PC-3 (cell line): ENCODE measurements around the gene PDCD10. TPM values are rescaled to one million over a fixed set of nuclear protein-coding genes. Genes with fewer than 3 reads are reported as not detected.

Experiments
- ATAC-seq: fragments of 200-7000 bp; cut with Tn5 transposase; 2 replicates; pipeline ENCODE4 v1.9.1; 2020; ENCODE audit warnings: mild to moderate bottlenecking, moderate library complexity
- BruUV-seq: library from RNA; stranded (reverse); fragments of 400-500 nt; replicated peaks from 2 replicates; lab custom pipeline; 2021; lab: Mats Ljungman, UMichigan
- CTCF ChIA-PET: fragments of 300-600 bp; sonication (Branson Sonifier 250); formaldehyde crosslinking; loops from one replicate; lab custom pipeline; 2022; ENCODE audit warnings: antibody characterized with exemption; lab: Charles Lee
- POLR2A ChIA-PET: fragments of 300-600 bp; sonication (Branson Sonifier 250); formaldehyde crosslinking; loops from one replicate; lab custom pipeline; 2022; ENCODE audit warnings: antibody characterized with exemption; ENCODE audit not compliant: unreplicated experiment; lab: Charles Lee
- DNase-seq: peaks from one replicate; pipeline ENCODE4 v3.0.0-alpha.2; 2015
- H2AFZ ChIP-seq: fragments of 300-600 bp; sonication (generic); 2 replicates; pipeline ENCODE4 v1.6.0; 2016; ENCODE audit warnings: antibody characterized with exemption, low read length
- H3F3A ChIP-seq: fragments of 300-600 bp; sonication (generic); one replicate; pipeline ENCODE4 v1.6.0; 2017; ENCODE audit warnings: antibody characterized with exemption, low read length, control low read depth, mild to moderate bottlenecking; ENCODE audit not compliant: unreplicated experiment
- H3K27ac ChIP-seq: fragments of 300-600 bp; sonication (generic); 2 replicates; pipeline ENCODE4 v1.5.1; 2016; ENCODE audit warnings: mild to moderate bottlenecking, low read length
- H3K27me3 ChIP-seq: fragments of 300-600 bp; sonication (generic); 2 replicates; pipeline ENCODE4 v1.6.1; 2016; ENCODE audit warnings: low read length, mixed read lengths
- H3K36me3 ChIP-seq: fragments of 300-600 bp; sonication (generic); 2 replicates; pipeline ENCODE4 v1.6.1; 2016; ENCODE audit warnings: low read depth, mixed run types, low read length, mixed read lengths
- H3K4me1 ChIP-seq: fragments of 300-600 bp; sonication (generic); 2 replicates; pipeline ENCODE4 v1.5.1; 2016; ENCODE audit warnings: low read length; ENCODE audit not compliant: insufficient read depth
- H3K4me2 ChIP-seq: fragments of 300-600 bp; sonication (generic); 2 replicates; pipeline ENCODE4 v1.6.0; 2016; ENCODE audit warnings: low read length
- H3K4me3 ChIP-seq: fragments of 300-600 bp; sonication (generic); 2 replicates; pipeline ENCODE4 v1.5.1; 2016; ENCODE audit warnings: mild to moderate bottlenecking, low read length, mixed read lengths
- H3K79me2 ChIP-seq: fragments of 300-600 bp; sonication (generic); 2 replicates; pipeline ENCODE4 v1.6.1; 2017; ENCODE audit warnings: low read length, mixed read lengths
- H3K9ac ChIP-seq: fragments of 300-600 bp; sonication (generic); 2 replicates; pipeline ENCODE4 v1.6.0; 2016; ENCODE audit warnings: mild to moderate bottlenecking, low read length
- H3K9me2 ChIP-seq: fragments of 300-600 bp; sonication (generic); replicated peaks from 2 replicates; pipeline ENCODE4 v1.6.1; 2016; ENCODE audit warnings: mixed run types, low read length, mixed read lengths
- H3K9me3 ChIP-seq: fragments of 300-600 bp; sonication (generic); 2 replicates; pipeline ENCODE4 v1.6.1; 2016; ENCODE audit warnings: low read length, mixed read lengths
- H4K20me1 ChIP-seq: fragments of 300-600 bp; sonication (generic); 2 replicates; pipeline ENCODE4 v1.6.1; 2016; ENCODE audit warnings: low read length, mixed read lengths
- CTCF ChIP-seq: fragments of 300-600 bp; sonication (generic); conservative IDR thresholded peaks from 2 replicates; pipeline ENCODE4 v1.5.1; 2017; ENCODE audit warnings: antibody characterized with exemption, low read depth, mild to moderate bottlenecking, low read length
- EZH2 ChIP-seq: fragments of 300-600 bp; sonication (generic); IDR thresholded peaks from one replicate; pipeline ENCODE4 v1.6.1; 2017; ENCODE audit warnings: antibody characterized with exemption, mild to moderate bottlenecking, low read length; ENCODE audit not compliant: unreplicated experiment
- EZH2phosphoT487 ChIP-seq: fragments of 300-600 bp; sonication (generic); IDR thresholded peaks from 2 replicates; pipeline ENCODE4 v1.6.1; 2018; ENCODE audit warnings: mild to moderate bottlenecking, antibody characterized with exemption, low read length, borderline replicate concordance
- intact Hi-C: fragments of 100-400 bp; cut with micrococcal nuclease; formaldehyde crosslinking; loops from 2 replicates; pipeline ENCODE4 v1.9.0; 2023
- total RNA-seq: library from RNA; depleted of rRNA; stranded (reverse); fragments of >200 nt; gene quantifications from 2 replicates; pipeline ENCODE4 v1.2.3, GENCODE V29; 2014

Gene PDCD10
- total RNA-seq, 1 experiment from 2014 or later = 105 TPM

- intact Hi-C loops = no loop called here
- Histone ChIP-seq H4K20me1 (no peaks in the 10 kb centered on the region), H3K9me2 (no peaks in the 10 kb centered on the region), H3F3A (no peaks in the 10 kb centered on the region), H3K79me2 (no peaks in the 10 kb centered on the region), H3K27me3 (no peaks in the 10 kb centered on the region), H3K9me3 (no peaks in the 10 kb centered on the region), H3K4me3 (no peak overlapping the region), H3K36me3 (peaks cover 8% of the 10 kb centered on the region; the same call in 1 of the 2 replicates), H3K27ac (no peak overlapping the region), H3K4me2 (no peak overlapping the region), H3K9ac (no peak overlapping the region), H3K4me1 (no peaks in the 10 kb centered on the region), H2AFZ (no peak overlapping the region)
- ChIA-PET POLR2A (no interaction called here), CTCF (no interaction called here)
- no TSS peak for BruUV-seq
- DNase-seq (no peak), ATAC-seq (no peak)
- TF ChIP-seq EZH2phosphoT487 (no peak), EZH2 (no peak), CTCF (no peak)
Measured at GRCh38 chr3:167700926-167701325, 33.8 kb downstream of the PDCD10 start.

DNA sequence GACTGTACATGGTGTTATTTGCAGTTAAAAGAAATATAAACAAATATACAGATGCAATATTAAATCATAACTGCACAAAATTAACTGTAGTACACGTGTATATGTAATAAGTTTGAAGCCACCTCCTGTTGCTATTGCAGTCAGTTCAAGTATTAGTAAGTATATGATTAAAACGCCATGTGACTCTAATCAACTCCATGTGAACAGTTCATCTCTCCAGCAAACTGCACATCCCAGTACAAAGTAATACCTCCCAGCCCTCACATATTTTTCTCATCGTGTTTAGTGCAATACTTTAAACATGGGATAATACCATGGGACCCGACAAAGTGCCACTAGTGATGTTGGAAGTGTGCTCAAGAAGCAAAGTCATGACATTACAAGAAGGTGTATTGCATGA is 34.6 kb downstream of the PDCD10 start:
- TF ChIP-seq CTCF = no peak
- TF ChIP-seq EZH2phosphoT487 = no peak
- TF ChIP-seq EZH2 = no peak
- intact Hi-C loops = no loop called here
- Histone ChIP-seq H3K4me2 (no peak overlapping the region), H3K4me1 (no peaks in the 10 kb centered on the region), H3K36me3 (peaks cover 13% of the 10 kb centered on the region; the same call in 1 of the 2 replicates), H3K4me3 (no peak overlapping the region), H3F3A (no peaks in the 10 kb centered on the region), H3K27me3 (no peaks in the 10 kb centered on the region), H2AFZ (no peak overlapping the region), H3K9ac (no peak overlapping the region), H3K9me2 (no peaks in the 10 kb centered on the region), H3K79me2 (no peaks in the 10 kb centered on the region), H3K9me3 (no peaks in the 10 kb centered on the region), H4K20me1 (no peaks in the 10 kb centered on the region), H3K27ac (no peak overlapping the region)
- ChIA-PET CTCF (no interaction called here), POLR2A (no interaction called here)
- ATAC-seq (no peak), DNase-seq (no peak)
- BruUV-seq = no TSS peak

DNA sequence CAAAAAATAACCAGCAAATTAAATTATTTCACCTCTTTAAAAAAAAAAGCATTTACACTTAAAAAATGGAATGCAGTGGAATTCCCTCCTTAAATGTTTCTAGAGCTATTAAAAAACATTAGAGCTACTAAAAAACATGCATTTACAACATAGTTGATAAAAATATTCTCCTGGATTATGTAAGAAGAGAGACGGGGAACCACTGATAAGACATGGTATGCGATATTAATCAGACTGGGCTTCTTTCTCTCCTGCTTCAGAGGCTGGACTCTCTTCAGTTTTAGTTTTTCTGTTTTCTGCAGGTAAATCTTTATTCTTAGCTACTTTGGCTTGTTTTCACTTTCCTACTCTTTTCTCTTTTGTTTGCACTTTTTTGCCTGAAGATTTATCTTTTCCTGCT is 40.6 kb downstream of the PDCD10 start:
- Histone ChIP-seq H3F3A (no peaks in the 10 kb centered on the region), H4K20me1 (peaks cover 6% of the 10 kb centered on the region; the same call in 1 of the 2 replicates), H3K79me2 (no peaks in the 10 kb centered on the region), H3K27ac (no peak overlapping the region), H3K9me2 (no peaks in the 10 kb centered on the region), H3K9ac (no peak overlapping the region), H2AFZ (no peak overlapping the region), H3K27me3 (no peaks in the 10 kb centered on the region), H3K4me3 (no peak overlapping the region), H3K4me2 (no peak overlapping the region), H3K9me3 (no peaks in the 10 kb centered on the region), H3K4me1 (no peaks in the 10 kb centered on the region), H3K36me3 (peaks cover 18% of the 10 kb centered on the region; the same call in 1 of the 2 replicates)
- no TSS peak for BruUV-seq
- ChIA-PET CTCF (no interaction called here), POLR2A (no interaction called here)
- TF ChIP-seq CTCF = no peak
- TF ChIP-seq EZH2phosphoT487 = no peak
- TF ChIP-seq EZH2 = no peak
- intact Hi-C loops = no loop called here
- no peak for ATAC-seq
- no peak for DNase-seq
